22Rv1 (cell line): Measurements from ENCODE around the gene GTF2H2C.
"Not testable (repeated sequence)": the region's sequence is repeated elsewhere in the genome, so short reads cannot be mapped to it uniquely, and the experiment has no call there.

ENCODE experiments used
- ZFX ChIP-seq: fragments of 450-650 bp; IDR thresholded peaks from 2 replicates; pipeline ENCODE4 v1.6.1; 2017; ENCODE audit warnings: antibody characterized with exemption, borderline replicate concordance
- TF ChIP-seq, protein P1 (sequence below): fragments of 450-650 bp; IDR thresholded peaks from 2 replicates; pipeline ENCODE4 v1.5.1; 2017; ENCODE audit warnings: mild to moderate bottlenecking

GRCh38 chr5:69515570-69515969 is 44.4 kb upstream of the GTF2H2C start:
- TF ChIP-seq, protein P1, sequence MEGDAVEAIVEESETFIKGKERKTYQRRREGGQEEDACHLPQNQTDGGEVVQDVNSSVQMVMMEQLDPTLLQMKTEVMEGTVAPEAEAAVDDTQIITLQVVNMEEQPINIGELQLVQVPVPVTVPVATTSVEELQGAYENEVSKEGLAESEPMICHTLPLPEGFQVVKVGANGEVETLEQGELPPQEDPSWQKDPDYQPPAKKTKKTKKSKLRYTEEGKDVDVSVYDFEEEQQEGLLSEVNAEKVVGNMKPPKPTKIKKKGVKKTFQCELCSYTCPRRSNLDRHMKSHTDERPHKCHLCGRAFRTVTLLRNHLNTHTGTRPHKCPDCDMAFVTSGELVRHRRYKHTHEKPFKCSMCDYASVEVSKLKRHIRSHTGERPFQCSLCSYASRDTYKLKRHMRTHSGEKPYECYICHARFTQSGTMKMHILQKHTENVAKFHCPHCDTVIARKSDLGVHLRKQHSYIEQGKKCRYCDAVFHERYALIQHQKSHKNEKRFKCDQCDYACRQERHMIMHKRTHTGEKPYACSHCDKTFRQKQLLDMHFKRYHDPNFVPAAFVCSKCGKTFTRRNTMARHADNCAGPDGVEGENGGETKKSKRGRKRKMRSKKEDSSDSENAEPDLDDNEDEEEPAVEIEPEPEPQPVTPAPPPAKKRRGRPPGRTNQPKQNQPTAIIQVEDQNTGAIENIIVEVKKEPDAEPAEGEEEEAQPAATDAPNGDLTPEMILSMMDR: not testable (repeated sequence)
- TF ChIP-seq ZFX: not testable (repeated sequence)
